HG02678 (cell line): ENCODE data around the gene PKD2L1.
"Not testable (repeated sequence)": the region's sequence is repeated elsewhere in the genome, so short reads cannot be mapped to it uniquely, and the experiment has no call there.

ENCODE experiments used
- ATAC-seq: cut with Tn5 transposase; IDR thresholded peaks from one replicate; pipeline ENCODE4 v1.9.1; 2021; ENCODE audit warnings: mild to moderate bottlenecking, moderate library complexity; ENCODE audit not compliant: unreplicated experiment

PKD2L1 gene

DNA sequence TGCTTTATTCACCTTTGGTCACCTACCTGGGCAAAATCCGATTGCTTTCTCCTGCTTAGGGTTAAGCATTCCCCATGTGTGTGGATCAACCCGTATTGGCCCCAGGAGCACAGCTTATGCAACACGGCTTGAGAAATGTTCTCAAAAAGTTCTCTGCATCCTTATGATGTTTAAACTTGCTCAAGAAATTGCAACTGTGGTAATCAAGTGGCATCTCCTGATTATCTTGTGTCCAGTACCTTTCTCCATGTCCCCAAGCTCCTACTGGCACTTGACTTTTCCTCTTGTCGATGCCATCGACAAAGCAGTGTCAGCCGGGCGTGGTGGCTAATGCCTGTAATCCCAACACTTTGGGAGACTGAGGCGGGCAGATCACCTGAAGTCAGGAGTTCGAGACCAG is 4.7 kb upstream of the PKD2L1 start:
- no peak for ATAC-seq

DNA sequence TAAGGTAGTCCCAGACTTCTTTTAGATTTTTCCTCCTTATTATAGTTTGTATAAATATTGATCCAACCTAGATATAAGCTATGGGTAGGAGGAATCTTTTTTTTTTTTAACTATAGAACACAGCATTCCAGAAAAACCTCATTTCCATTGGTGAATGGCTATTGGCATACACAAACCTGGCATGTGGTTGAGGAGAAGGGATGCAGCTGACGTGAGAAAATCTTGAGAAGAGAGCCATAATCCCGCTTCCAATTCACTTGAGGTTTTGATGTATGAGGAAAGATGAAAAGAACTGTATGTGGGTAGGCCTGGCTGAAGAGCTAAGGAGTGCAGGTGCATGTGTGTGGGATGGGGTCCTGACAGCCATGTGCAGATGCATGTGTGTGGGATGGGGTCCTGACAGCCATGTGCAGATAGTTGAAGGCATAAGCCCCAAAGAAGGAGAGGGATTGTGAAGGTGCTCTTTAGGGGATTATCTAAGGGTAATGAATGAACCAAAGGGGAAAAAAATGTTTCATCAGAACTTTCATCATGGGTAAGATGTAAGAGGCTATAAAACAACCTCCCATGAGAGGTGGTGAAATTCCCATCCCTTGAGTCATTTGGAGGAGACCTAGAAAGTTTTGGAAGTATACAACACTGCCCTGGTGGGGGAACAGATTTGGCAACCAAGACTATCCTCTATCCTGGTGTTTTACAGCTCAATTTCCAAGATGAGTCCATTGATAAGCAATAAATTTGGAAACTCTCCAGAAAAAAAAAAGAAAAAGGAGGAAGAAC is 3.8 kb upstream of the PKD2L1 start:
- ATAC-seq: no peak

DNA sequence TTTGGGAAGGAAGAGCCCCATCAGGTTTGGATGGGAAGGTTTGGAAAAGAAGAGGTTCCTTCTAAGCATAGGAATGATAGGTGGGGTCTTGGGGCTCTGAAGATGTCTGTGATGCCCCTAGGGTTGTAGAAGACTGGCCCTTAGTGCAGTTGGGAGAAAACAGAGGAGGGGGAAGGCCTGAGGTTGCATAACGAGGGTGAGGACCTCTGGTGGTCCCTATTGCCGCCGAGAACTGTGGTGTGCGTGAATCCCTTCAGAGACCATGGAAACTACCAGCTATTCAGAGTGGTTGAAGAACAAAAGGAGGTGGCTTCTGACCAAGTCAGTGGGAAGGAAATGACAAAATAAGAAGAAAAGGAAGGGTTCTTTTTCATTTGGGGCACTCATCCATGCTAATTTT is 3.1 kb upstream of the PKD2L1 start:
- no peak for ATAC-seq

DNA sequence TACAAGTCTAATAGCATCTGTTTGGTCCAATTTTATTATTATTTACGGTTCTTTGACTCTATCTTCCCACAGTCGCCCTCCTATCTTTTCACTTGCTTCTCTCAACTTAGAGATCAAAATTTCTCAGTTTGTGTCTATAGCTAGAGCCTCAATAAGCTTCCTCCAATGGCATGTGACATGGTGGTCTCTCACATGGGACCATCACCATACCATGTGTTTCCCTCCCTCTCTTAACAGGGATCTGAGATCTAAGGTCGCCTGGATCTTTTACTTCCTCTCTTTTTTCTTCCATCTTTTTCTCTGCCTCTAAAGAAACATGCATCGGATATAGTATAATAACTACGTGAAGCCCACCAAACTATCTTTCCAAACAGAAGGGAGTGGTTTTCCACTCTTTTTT is 1.8 kb downstream of the PKD2L1 start:
- no peak for ATAC-seq

DNA sequence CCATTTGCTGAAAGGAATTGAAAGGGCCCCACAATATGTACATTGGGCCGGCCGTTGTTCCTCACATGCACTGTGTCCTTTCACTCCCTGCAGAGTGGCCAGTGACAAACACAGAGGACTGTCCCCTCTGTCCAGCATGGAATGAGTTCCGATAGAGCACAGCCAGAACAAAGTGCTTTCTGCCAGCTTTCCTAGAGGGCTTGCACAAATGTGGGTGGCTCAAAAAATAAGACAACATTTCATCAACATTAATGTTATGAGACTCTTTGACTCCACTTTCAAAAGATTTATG is 2.4 kb downstream of the PKD2L1 start:
- ATAC-seq: no peak

DNA sequence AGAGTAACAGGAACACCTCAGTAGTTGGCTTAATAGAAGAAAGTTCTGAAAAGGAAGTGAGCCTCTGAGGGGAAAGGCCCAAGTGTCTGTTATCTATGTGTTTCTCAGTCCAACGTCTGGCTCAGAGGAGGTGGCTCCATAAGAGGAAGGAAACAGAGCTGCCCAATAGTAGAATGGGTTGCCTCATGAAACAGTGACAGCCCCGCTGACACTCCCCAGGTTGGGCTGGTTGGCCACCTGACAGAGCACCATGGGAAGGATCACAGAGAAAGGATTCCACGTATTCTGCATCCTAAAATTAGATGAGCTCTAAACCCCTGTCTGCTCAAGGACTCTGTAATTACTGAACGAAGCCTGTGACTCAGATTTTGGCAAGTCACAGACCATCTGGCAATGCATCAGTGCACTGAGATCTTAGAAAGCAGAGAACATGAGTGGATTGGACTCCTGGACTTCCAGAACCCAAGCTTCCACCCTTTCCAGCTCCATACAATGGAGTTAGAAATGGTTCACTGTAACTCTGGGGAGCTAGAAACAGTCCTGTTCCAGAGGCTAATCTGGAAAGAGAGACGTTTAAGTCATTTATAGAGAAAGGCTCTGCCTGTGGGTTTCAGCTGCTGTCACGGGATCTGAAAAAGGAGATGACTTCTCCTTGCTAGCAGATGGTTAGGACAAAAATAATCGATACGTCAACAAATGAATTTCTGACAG is 2.9 kb downstream of the PKD2L1 start:
- peak; percentile 97 for ATAC-seq

DNA sequence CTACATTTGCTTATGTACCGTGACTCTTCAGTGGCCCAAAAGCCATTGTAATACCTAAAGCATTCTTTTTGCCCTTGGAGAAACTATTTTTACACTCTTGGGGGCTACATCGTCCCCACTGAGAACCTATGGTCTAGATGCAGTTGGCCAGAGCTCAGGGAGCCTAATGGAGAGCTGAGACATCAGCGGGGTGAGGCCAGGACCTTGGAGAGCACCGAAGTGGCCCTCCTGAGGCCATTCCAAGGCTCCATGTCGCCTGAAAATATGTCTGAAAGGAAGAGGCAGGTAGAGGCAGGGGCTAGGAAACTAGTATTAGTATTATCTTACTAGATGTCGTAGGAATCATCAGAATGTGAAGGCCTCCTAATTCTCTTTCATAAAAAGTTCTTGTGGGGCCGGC is 4.9 kb downstream of the PKD2L1 start:
- ATAC-seq: no peak

DNA sequence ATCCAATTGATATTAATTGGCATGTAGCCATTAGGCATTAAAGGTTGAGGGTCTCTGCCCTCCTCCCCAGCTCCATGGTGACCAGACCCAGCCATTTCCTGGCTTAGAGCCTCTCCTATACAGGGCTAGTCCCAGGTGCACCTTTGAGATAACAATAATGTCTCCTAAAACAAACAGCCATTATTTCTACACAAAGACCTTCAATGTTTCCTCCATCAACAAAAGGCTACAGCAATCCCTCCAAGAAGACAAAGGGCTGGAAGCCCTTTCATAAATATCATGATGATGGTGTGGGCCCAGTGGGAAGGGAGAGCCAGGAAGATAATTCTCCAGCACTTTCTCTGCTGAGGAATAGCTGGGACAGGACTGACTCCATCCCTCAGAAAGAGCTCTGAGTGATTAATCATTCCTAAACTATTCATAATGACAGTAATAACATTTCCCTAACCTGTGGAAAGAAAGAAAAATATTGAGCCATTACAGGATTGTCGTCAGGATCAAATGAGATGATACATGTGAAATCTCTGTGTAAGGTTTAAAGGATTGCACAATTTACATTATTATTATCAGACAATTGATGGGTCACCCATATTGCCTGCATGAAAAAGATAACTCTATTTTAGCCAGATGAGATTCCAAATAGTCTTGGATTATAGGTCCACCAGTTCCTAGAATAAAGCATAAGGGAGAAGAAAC is 10.2 kb downstream of the PKD2L1 start:
- ATAC-seq: no peak

DNA sequence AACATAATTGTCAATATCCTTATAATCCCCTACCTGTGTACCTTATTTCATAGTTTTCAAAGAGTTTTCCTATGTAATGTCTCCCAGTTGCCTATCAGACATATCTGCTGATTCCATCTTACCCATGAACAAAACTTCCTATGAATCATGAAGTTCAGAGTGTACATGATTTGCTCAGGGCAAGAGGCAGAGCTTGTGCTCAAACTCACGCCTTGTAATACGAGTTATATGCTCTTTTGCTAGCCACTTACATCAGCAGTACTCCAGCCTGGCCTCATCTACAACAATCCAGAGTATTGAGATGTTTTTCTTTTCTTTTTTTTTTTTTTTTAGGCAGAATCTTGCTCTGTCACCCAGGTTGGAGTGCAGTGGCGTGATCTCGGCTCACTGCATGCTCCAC is 11.8 kb downstream of the PKD2L1 start:
- ATAC-seq: no peak

DNA sequence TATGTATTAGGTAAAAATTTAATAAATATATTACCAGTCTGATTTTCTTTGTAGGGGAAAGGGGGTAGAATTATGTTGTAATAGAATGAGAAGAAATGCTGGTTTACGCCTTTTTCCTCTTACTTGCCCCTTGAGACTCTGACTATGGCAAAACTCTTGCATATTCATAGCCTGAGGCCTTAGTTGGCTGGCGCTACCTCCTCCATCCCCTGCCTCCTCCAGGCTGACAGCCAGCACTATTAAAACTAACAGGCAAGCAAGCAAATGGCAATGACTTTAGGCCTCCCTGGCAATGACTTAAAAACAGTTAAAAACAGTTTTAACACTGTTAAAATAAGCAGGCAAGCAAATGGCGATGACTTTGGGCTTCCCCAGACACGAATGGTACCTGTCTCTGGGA is 14.4 kb downstream of the PKD2L1 start:
- ATAC-seq: no peak

DNA sequence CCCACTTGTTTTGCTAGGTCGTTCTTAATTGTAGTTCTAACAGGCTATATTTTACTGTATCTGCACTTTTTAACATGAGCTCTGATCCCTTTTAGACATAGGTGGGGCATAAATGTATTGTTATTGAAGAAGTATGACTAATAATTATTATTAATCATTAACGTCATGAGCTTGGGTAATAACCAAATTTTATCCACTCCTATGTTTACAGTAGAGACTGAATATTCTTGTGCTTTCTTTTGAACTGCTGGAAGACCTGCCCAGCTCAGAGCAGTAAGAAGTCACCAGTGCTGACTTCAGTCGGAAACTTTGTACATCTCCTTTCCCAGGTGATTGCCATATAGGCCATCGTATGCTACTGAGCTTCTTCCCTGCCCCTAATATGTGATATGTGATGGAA is 18.7 kb downstream of the PKD2L1 start:
- no peak for ATAC-seq

DNA sequence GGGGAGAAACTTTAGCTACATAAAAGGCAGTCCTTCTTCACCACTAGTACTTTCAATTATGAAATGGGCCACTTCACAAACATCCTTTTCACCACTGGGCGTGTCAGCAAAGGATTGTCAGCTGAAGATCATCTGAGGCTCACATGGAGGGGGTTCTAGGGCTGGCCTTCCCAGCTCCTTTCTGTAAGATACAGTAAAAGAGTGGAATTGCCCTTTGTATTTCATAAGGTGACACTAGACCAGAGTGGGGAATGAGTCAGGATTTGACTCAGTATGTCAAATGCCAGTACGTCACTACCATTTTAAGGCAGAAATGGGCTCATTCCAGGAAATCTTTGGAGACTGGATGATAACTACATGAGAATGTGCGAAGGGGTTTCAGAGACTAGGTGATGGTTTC is 22.3 kb downstream of the PKD2L1 start:
- no peak for ATAC-seq

DNA sequence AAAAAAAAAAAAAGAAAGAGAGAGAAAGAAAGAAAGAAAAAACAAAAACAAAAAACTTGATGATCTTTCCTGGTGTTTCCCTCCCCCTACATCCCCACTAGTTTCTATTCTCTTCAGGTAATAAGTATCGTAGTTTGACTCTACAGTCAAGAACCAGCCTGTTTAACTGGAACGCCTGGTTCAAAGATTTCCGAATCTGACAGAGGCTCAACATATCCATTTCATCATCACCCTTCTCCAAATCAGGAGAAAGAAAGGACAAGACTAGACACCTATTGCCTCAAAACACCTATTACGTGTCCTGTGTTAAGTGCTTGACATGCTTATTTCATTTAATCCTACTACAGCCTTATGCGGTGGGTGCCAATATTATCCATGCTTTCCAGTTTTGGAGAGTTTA is 23.2 kb downstream of the PKD2L1 start:
- no peak for ATAC-seq

DNA sequence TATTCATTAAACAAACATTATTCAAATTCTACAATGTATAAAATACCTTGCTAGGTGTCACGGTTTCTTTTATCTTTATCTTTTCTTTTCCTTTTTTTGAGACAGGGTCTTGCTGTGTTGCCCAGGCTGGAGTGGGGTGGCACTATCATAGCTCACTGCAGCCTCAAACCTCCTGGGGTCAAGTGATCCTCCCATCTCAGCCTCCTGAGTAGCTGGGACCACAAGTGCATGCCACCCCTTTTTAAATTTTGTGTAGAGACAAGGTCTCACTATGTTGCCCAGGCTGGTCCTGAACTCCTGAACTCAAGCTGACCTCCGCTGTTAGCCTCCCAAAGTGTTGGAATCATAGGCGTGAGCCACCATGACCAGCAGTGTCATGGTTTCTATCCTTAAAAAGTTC is 25.6 kb downstream of the PKD2L1 start:
- no peak for ATAC-seq

DNA sequence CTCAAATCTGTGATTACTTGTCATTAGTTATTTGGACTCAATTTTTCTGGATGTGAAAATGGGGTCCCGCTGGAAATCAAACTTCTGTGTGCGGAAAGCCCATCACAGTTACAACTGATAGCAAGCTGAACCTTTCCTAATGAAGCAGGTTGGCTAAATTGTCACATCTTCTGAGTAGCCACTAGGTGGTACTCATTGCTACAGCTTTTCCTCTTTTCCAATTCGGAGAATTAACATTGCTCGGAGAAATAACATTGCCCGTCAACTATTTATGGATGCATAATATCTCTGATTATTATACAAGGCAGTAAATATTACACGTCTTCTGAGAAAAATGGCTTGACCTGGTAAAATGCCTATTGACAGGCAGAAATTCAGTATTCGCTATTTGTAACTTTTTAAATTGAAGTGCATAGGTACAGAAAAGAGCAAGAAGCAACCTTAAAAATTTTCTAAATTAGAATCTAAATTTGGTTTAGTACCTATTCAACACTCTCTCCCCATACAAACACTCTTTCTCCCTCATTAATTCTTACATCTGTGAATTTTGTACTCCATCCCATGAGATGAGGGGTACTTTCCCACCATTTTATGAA is 26.2 kb downstream of the PKD2L1 start:
- ATAC-seq: no peak

DNA sequence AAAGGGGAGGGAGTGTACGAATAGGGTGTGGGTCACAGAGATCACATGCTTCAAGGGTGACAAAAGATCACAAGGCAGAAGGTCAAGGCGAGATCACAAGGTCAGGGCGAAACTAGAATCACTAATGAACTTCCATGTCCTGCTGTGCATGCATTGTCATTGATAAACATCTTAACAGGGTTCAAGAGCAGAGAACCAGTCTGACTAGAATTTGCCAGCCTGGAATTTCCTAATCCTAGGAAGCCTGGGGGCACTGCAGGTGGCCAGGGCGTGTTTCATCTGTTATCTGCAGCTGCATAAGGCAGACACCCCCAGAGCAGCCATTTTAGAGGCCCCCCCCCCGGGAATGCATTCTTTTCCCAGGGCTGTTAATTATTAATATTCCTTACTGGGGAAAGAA is 28.9 kb downstream of the PKD2L1 start:
- ATAC-seq: not testable (repeated sequence)

DNA sequence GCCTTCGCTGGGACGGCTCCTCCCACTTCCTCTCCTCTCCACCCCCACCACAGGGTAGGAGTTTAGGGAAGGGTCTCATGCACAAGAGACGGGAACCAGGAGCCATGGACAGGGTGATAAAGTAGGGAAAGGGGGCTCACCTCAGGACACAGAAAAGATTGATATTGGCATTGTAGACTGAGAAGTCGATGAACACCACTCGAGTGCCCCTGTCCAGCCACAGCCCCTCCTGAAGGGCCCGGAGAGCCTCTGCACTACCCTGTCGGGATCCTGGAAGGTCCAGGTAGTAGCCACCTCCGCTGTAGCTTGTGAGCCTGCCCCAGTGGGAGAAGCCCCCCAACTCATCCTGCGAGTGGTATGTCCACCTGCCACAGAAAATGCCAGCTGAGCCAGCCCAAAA is 32.8 kb downstream of the PKD2L1 start:
- ATAC-seq: no peak

DNA sequence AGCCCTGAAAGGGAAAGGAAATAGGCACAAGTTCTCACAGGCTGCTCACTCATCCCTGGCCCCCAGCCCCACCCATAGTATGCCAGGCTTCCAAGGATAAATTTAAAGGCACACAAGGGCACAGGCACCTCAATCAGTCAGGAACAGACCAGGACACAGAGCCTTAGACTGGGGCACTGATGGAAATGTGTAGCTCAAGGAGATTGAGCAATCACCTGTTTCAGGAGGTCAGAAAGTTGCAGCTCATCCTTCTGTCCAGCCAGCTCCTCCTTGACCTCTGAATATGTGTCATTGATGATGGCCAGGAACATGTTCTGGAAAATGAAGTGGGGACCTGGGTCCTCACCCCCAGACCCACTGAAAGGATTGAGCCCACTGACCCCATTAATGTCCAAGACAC is 37.0 kb downstream of the PKD2L1 start:
- ATAC-seq: no peak

DNA sequence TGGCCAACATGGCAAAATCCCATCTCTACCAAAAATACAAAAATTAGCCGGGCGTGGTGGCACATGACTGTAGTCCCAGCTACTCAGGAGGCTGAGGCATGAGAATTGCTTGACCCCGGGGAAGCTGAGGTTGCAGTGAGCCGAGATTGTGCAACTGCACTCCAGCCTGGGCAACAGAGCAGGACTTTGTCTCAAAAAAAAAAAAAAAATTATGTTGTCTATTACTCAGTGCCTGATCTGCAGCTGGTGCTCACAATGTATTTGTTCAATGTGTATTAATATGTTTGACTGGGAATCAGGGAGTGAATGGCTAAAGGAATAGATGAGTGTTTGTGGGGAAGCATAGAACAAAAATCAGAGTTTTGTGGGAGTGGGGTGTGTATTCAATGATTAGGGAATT is 37.7 kb downstream of the PKD2L1 start:
- not testable (repeated sequence) for ATAC-seq

DNA sequence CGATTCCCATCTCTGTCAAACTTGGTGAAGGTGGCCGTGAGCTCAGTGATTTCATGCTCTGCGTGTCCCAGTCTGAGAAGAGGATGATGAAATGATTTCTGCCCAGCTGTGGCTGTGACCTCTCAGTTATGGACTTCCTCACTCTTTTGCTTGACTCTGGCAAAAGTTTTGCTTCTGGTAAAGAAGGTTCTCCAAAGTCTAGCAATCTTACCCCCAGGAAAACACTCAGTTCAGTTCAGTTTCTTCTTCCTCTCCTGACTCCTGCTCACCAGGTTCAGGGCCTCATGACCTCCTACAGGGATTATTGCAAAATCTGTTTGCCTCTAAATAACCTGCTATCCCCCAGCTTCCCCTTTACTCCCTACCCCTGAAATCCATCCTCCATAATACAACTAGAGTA is 38.7 kb downstream of the PKD2L1 start:
- ATAC-seq: no peak

DNA sequence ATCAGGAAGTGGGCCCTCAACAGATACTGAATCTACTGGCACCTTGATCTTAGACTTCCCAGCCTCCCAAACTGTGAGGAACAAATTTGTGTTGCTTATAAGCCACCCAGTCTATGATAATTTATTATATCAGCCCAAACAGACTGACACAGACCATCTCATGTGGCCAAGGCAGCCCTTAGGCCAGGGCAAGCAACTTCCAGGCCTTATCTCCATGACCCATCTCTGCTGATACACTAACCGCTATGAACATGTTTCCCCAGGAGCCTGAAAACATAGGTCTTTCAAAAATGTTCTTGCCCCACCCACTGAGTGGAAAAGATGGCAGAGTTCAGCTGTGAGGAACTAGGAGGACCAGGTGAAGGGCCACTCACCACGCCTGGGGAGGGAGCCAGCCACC is 40.4 kb downstream of the PKD2L1 start:
- no peak for ATAC-seq

DNA sequence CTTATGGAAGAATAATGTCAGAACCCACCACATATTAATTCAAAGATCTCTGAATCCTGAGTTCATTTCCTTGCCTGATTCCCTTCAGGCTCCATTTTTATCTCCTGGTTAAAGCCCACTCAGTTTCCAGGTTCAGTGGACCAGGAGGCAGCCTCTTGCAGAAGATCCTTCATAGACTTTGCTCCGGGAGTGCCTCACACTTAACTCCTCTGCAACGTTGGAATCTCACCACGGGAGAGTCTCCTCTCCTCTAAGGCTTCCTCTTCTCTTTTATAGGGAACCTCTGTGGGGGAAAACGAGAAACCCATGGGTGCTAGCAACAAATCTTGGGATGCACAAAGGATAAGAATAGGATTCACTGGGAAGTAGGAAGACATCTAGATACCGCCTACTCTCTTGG is 41.8 kb downstream of the PKD2L1 start:
- no peak for ATAC-seq
